GM12878 (cell line): ENCODE results near the gene CA14. TPM values are rescaled to one million over a fixed set of nuclear protein-coding genes. Genes with fewer than 3 reads are reported as not detected.

Experiments used
- HDAC6 ChIP-seq: fragments of 200-600 bp; sonication (generic); IDR thresholded peaks from one replicate; pipeline ENCODE4 v1.8.0; 2017; ENCODE audit warnings: antibody characterized with exemption; ENCODE audit not compliant: unreplicated experiment
- HDGF ChIP-seq: fragments of 450-650 bp; IDR thresholded peaks from 2 replicates; pipeline ENCODE4 v1.6.1; 2016; ENCODE audit warnings: antibody characterized with exemption
- KLF5 ChIP-seq: fragments of 450-650 bp; IDR thresholded peaks from 2 replicates; pipeline ENCODE4 v1.6.1; 2014; ENCODE audit warnings: mild to moderate bottlenecking; ENCODE audit not compliant: partially characterized antibody
- NFIC ChIP-seq: IDR thresholded peaks from 2 replicates; pipeline ENCODE4 v1.6.1; 2012; ENCODE audit warnings: low read depth, mild to moderate bottlenecking, inconsistent platforms, low read length, moderate library complexity
- PAX8 ChIP-seq: fragments of 450-650 bp; IDR thresholded peaks from 2 replicates; pipeline ENCODE4 v1.6.1; 2017; ENCODE audit warnings: mild to moderate bottlenecking, moderate library complexity
- POLR2AphosphoS5 ChIP-seq: IDR thresholded peaks from 2 replicates; pipeline ENCODE4 v1.6.1; 2011; ENCODE audit warnings: mild to moderate bottlenecking, low read length, inconsistent platforms
- RAD21 ChIP-seq: IDR thresholded peaks from 2 replicates; pipeline ENCODE4 v1.6.1; 2011; ENCODE audit warnings: mild to moderate bottlenecking, low read depth, low read length, moderate library complexity; ENCODE audit not compliant: insufficient read depth
- RAD51 ChIP-seq: fragments of 450-650 bp; IDR thresholded peaks from 2 replicates; pipeline ENCODE4 v1.6.1; 2016; ENCODE audit warnings: moderate library complexity, mild to moderate bottlenecking, inconsistent platforms
- SMAD5 ChIP-seq: IDR thresholded peaks from 2 replicates; pipeline ENCODE4 v1.6.1; 2016; ENCODE audit warnings: antibody characterized with exemption, low read depth
- SPI1 ChIP-seq: IDR thresholded peaks from 2 replicates; pipeline ENCODE4 v1.6.1; 2011; ENCODE audit warnings: low read depth, mild to moderate bottlenecking, low read length, moderate library complexity, borderline replicate concordance; ENCODE audit not compliant: insufficient read depth
- TCF12 ChIP-seq: IDR thresholded peaks from 2 replicates; pipeline ENCODE4 v1.6.1; 2011; ENCODE audit warnings: low read depth, mild to moderate bottlenecking, low read length
- ZNF24 ChIP-seq: fragments of 450-650 bp; IDR thresholded peaks from 2 replicates; pipeline ENCODE4 v1.6.1; 2017; ENCODE audit warnings: antibody characterized with exemption, mild to moderate bottlenecking
- ZSCAN29 ChIP-seq: fragments of 450-650 bp; IDR thresholded peaks from 2 replicates; pipeline ENCODE4 v1.6.1; 2017; ENCODE audit warnings: mild to moderate bottlenecking, moderate library complexity
- polyA plus RNA-seq, 11 experiments: library from polyadenylated mRNA; depleted of rRNA in 4 of 11; unstranded in 6 of 11; stranded (reverse) in 5 of 11; fragments of >200 nt; fragmentation: Nextera tagmentation in 4 of 11; fragmentation: Illumina TruSeq in 1 of 11; extraction: Ambion mirVana in 4 of 11; extraction: Trizol in 1 of 11; gene quantifications; 1 replicate in 1 of 11; 2 replicates in 10 of 11; pipeline versions ENCODE4 v1.2.1 to v1.2.3, GENCODE V29; 2011 to 2016; ENCODE audit warnings: inconsistent platforms in 2 of 11, missing spikeins in 2 of 11, low read depth in 1 of 11
- total RNA-seq, 4 experiments: library from RNA; depleted of rRNA in 3 of 4; stranded (reverse); fragments of >200 nt in 3 of 4; fragmentation: Illumina TruSeq in 1 of 4; extraction: Trizol in 1 of 4; gene quantifications; 2 replicates each; pipeline versions ENCODE4 v1.2.1 to v1.2.3, GENCODE V29; 2013 to 2021
- TF ChIP-seq, protein P1 (sequence below): fragments of 450-650 bp; IDR thresholded peaks from 2 replicates; pipeline ENCODE4 v1.6.1; 2017; ENCODE audit warnings: antibody characterized with exemption, mild to moderate bottlenecking, moderate library complexity
- TF ChIP-seq, protein P2 (sequence below): IDR thresholded peaks from 2 replicates; pipeline ENCODE4 v1.6.1; 2012; ENCODE audit warnings: improper control_type of control experiment, low read depth, low read length; ENCODE audit not compliant: insufficient replicate concordance
- TF ChIP-seq, protein P3 (sequence below): fragments of 450-650 bp; formaldehyde crosslinking; IDR thresholded peaks from 2 replicates; pipeline ENCODE4 v1.4.0; 2020; ENCODE audit warnings: mild to moderate bottlenecking, moderate library complexity
- TF ChIP-seq, protein P4 (sequence below): fragments of 450-650 bp; IDR thresholded peaks from 2 replicates; pipeline ENCODE4 v1.6.1; 2017; ENCODE audit warnings: borderline replicate concordance

CA14 gene
- total and polyA plus RNA-seq, 10 of the 15 experiments (the other 5 are each of a cell fraction or from before 2014, with no cell fraction given), result 0.11 to 0.35 (median 0.29) TPM; not detected in 6

DNA sequence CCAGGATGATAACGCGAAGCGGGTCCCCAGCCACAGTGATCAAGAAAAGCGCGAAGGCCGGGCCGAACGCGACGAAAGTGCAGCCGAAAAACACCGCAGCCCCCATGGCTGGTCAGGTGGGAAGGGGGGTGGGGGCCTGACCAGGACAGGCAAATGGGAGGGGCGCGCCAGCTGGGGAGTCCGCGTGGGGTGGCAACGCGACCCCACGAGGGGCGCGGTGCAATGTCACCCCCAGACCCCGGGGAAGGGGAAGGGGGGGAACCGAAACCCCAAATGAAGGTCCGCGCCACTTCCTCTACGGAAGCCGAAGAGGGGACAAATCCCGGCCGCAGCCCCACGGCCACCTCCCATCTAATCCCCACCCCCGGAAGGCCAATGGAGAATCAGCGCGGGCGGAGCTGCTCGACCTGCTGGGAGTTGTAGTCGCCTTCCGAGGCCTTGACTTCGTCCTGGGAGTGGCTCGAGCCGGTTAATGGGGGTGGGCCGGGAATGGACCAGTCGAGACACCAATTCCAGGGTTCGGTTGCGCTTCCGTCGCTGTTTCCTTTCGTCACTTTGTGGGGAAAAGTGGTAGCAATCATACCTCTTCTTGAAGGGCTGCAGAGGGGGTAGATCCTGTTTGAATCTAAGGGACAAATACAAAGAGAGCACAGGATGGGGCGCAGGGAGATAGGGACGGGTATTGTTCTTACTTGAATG is 11.3 kb downstream of the CA14 start, which contains the start of gene APH1A (continued):
- TF ChIP-seq, protein P1, sequence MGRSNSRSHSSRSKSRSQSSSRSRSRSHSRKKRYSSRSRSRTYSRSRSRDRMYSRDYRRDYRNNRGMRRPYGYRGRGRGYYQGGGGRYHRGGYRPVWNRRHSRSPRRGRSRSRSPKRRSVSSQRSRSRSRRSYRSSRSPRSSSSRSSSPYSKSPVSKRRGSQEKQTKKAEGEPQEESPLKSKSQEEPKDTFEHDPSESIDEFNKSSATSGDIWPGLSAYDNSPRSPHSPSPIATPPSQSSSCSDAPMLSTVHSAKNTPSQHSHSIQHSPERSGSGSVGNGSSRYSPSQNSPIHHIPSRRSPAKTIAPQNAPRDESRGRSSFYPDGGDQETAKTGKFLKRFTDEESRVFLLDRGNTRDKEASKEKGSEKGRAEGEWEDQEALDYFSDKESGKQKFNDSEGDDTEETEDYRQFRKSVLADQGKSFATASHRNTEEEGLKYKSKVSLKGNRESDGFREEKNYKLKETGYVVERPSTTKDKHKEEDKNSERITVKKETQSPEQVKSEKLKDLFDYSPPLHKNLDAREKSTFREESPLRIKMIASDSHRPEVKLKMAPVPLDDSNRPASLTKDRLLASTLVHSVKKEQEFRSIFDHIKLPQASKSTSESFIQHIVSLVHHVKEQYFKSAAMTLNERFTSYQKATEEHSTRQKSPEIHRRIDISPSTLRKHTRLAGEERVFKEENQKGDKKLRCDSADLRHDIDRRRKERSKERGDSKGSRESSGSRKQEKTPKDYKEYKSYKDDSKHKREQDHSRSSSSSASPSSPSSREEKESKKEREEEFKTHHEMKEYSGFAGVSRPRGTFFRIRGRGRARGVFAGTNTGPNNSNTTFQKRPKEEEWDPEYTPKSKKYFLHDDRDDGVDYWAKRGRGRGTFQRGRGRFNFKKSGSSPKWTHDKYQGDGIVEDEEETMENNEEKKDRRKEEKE, result no peak
- TF ChIP-seq, protein P2, sequence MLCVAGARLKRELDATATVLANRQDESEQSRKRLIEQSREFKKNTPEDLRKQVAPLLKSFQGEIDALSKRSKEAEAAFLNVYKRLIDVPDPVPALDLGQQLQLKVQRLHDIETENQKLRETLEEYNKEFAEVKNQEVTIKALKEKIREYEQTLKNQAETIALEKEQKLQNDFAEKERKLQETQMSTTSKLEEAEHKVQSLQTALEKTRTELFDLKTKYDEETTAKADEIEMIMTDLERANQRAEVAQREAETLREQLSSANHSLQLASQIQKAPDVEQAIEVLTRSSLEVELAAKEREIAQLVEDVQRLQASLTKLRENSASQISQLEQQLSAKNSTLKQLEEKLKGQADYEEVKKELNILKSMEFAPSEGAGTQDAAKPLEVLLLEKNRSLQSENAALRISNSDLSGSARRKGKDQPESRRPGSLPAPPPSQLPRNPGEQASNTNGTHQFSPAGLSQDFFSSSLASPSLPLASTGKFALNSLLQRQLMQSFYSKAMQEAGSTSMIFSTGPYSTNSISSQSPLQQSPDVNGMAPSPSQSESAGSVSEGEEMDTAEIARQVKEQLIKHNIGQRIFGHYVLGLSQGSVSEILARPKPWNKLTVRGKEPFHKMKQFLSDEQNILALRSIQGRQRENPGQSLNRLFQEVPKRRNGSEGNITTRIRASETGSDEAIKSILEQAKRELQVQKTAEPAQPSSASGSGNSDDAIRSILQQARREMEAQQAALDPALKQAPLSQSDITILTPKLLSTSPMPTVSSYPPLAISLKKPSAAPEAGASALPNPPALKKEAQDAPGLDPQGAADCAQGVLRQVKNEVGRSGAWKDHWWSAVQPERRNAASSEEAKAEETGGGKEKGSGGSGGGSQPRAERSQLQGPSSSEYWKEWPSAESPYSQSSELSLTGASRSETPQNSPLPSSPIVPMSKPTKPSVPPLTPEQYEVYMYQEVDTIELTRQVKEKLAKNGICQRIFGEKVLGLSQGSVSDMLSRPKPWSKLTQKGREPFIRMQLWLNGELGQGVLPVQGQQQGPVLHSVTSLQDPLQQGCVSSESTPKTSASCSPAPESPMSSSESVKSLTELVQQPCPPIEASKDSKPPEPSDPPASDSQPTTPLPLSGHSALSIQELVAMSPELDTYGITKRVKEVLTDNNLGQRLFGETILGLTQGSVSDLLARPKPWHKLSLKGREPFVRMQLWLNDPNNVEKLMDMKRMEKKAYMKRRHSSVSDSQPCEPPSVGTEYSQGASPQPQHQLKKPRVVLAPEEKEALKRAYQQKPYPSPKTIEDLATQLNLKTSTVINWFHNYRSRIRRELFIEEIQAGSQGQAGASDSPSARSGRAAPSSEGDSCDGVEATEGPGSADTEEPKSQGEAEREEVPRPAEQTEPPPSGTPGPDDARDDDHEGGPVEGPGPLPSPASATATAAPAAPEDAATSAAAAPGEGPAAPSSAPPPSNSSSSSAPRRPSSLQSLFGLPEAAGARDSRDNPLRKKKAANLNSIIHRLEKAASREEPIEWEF, result no peak
- TF ChIP-seq KLF5 (peak; percentile 31), RAD21 (no peak), SPI1 (peak; percentile 79), NFIC (peak; percentile 8; the same call in 1 of the 2 replicates), PAX8 (no peak), ZSCAN29 (no peak), POLR2AphosphoS5 (peak; percentile 50; the same call in 1 of the 2 replicates), SMAD5 (peak; percentile 46; the same call in 1 of the 2 replicates), TCF12 (no peak), HDGF (no peak), RAD51 (no peak; the same call in 1 of the 2 replicates), HDAC6 (no peak), ZNF24 (0 out of 2 replicates have a peak, but pooled peaks have one; percentile 8)
- TF ChIP-seq, protein P3, sequence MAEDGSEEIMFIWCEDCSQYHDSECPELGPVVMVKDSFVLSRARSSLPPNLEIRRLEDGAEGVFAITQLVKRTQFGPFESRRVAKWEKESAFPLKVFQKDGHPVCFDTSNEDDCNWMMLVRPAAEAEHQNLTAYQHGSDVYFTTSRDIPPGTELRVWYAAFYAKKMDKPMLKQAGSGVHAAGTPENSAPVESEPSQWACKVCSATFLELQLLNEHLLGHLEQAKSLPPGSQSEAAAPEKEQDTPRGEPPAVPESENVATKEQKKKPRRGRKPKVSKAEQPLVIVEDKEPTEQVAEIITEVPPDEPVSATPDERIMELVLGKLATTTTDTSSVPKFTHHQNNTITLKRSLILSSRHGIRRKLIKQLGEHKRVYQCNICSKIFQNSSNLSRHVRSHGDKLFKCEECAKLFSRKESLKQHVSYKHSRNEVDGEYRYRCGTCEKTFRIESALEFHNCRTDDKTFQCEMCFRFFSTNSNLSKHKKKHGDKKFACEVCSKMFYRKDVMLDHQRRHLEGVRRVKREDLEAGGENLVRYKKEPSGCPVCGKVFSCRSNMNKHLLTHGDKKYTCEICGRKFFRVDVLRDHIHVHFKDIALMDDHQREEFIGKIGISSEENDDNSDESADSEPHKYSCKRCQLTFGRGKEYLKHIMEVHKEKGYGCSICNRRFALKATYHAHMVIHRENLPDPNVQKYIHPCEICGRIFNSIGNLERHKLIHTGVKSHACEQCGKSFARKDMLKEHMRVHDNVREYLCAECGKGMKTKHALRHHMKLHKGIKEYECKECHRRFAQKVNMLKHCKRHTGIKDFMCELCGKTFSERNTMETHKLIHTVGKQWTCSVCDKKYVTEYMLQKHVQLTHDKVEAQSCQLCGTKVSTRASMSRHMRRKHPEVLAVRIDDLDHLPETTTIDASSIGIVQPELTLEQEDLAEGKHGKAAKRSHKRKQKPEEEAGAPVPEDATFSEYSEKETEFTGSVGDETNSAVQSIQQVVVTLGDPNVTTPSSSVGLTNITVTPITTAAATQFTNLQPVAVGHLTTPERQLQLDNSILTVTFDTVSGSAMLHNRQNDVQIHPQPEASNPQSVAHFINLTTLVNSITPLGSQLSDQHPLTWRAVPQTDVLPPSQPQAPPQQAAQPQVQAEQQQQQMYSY (CRISPR knock-in tag), result no peak
- TF ChIP-seq, protein P4, sequence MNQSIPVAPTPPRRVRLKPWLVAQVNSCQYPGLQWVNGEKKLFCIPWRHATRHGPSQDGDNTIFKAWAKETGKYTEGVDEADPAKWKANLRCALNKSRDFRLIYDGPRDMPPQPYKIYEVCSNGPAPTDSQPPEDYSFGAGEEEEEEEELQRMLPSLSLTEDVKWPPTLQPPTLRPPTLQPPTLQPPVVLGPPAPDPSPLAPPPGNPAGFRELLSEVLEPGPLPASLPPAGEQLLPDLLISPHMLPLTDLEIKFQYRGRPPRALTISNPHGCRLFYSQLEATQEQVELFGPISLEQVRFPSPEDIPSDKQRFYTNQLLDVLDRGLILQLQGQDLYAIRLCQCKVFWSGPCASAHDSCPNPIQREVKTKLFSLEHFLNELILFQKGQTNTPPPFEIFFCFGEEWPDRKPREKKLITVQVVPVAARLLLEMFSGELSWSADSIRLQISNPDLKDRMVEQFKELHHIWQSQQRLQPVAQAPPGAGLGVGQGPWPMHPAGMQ, result no peak
